GM21786 (cell line): ENCODE results near the gene MINK1.

Experiments used
- ATAC-seq: cut with Tn5 transposase; IDR thresholded peaks from one replicate; pipeline ENCODE4 v1.9.1; 2021; ENCODE audit not compliant: unreplicated experiment

MINK1 gene

GRCh38 chr17:4945176-4945943, 112.2 kb downstream of the MINK1 start:
- no peak for ATAC-seq

GRCh38 chr17:4945944-4946280, 112.8 kb downstream of the MINK1 start:
- ATAC-seq = no peak

DNA sequence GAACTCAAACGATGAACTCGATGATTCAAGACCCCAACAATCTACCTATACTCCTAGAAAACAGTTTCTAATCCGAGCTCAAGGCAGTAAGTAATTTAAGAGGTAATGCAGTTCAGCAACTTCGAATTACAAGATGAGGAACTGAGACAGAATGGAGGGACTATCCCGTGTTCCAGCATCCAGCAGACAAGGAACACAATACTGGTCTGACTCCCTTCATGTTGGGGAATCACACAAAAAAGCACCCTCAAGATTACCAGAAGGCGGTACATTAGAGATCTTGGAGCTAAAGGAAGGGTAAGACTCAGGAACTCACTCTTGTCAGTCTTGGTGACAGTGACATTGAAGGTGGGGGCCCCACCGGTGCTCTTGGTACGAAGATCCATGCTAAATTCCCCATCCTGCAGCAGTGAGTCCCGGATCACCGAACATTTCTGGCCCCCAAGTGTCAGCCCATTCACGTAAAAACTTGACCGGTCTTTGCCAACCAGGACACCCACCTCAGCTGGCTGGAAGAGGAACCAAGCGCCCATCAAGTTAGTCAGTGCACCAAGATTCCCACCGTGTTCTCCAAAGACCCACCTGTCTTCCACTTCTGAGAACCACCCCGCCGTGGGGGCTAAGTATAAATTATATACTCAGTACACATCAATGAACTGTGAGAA, 113.3 kb downstream of the MINK1 start:
- no peak for ATAC-seq

- ATAC-seq = no peak
Measured at GRCh38 chr17:4947010-4947410, 113.9 kb downstream of the MINK1 start.
